ENCODE data around the gene VPS8. TPM values are rescaled to one million over a fixed set of nuclear protein-coding genes. Genes with fewer than 3 reads are reported as not detected.

The VPS8 gene
- total RNA-seq, 2 donors from 2014 or later, result 39.2 to 52.7 TPM

DNA sequence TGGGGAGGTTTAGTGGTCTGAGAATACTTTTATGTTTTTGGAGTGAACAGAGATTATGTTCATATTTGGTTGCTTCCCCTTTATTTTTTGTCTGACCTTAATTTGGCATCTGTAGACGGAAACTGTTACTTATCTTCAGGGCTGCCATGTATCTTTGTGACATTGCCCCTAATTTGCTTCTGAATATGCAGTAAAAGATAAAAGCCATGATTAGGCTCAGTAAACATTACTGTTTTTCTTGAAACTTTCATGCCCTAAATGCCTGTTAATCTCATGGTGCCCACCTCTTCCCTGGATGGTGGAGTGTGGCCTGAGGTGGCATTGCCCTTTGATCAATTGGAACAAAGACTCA is 234.2 kb downstream of the VPS8 start:
- H3K27me3 ChIP-seq, result no peaks in the 10 kb centered on the region
- intact Hi-C loops (cut with DNase I), result no loop called here
- no peak overlapping the region for H3K4me3 ChIP-seq
- H3K36me3 ChIP-seq (replicated peaks in 1 of 2; ENCODE audit: insufficient read depth in 1 of 2, low read depth in 2 of 2), result no peaks in the 10 kb centered on the region
- no peaks in the 10 kb centered on the region for H3K4me1 ChIP-seq
- TF ChIP-seq POLR2A (IDR thresholded peaks at IDR 0.05), result no peak
- TF ChIP-seq, protein P1, sequence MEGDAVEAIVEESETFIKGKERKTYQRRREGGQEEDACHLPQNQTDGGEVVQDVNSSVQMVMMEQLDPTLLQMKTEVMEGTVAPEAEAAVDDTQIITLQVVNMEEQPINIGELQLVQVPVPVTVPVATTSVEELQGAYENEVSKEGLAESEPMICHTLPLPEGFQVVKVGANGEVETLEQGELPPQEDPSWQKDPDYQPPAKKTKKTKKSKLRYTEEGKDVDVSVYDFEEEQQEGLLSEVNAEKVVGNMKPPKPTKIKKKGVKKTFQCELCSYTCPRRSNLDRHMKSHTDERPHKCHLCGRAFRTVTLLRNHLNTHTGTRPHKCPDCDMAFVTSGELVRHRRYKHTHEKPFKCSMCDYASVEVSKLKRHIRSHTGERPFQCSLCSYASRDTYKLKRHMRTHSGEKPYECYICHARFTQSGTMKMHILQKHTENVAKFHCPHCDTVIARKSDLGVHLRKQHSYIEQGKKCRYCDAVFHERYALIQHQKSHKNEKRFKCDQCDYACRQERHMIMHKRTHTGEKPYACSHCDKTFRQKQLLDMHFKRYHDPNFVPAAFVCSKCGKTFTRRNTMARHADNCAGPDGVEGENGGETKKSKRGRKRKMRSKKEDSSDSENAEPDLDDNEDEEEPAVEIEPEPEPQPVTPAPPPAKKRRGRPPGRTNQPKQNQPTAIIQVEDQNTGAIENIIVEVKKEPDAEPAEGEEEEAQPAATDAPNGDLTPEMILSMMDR (IDR thresholded peaks at IDR 0.05), result no peak
- peak overlapping the region in 1 of 4 donors; percentile 16 for H3K27ac ChIP-seq
- WGBS, 2 donors, result 27 to 50% methylated on average over 1 of the region's 1 CpG
- ATAC-seq, result no peak
- no peaks in the 10 kb centered on the region for H3K9me3 ChIP-seq
- DNase-seq, result no peak

DNA sequence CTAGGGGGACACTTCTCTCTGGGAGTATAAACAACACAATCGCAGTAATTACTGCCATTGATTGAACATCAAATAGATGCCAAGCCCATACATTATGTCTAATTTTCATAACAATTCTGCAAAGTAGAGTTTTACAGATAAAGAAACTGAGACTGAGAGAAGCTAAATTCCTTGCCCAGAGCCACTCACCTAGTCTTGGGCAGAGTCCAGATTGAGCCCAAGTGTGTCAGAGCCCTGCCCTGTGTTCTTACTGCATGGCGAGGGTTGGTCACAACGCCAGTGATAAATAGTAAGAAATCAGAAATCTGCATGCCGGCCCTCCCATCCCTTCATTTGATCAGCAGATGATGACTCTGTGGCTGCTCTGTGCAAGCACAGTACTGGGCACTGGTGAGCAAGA is 234.6 kb downstream of the VPS8 start:
- H3K4me3 ChIP-seq, result no peak overlapping the region
- no peaks in the 10 kb centered on the region for H3K27me3 ChIP-seq
- H3K27ac ChIP-seq, result peak overlapping the region in 1 of 4 donors; percentile 16
- intact Hi-C loops (cut with DNase I), result no loop called here
- H3K4me1 ChIP-seq, result no peaks in the 10 kb centered on the region
- DNase-seq (no peak), ATAC-seq (no peak)
- WGBS, 2 donors, result 93% methylated on average over 4 of the region's 4 CpGs
- no peaks in the 10 kb centered on the region for H3K36me3 ChIP-seq (replicated peaks in 1 of 2; ENCODE audit: insufficient read depth in 1 of 2, low read depth in 2 of 2)
- TF ChIP-seq, protein P1 (IDR thresholded peaks at IDR 0.05), result no peak
- TF ChIP-seq POLR2A (IDR thresholded peaks at IDR 0.05), result no peak
- H3K9me3 ChIP-seq, result no peaks in the 10 kb centered on the region

- TF ChIP-seq, protein P1 (IDR thresholded peaks at IDR 0.05), result no peak
- TF ChIP-seq POLR2A (IDR thresholded peaks at IDR 0.05), result no peak
- no peak for ATAC-seq
- Histone ChIP-seq H3K4me1 (no peaks in the 10 kb centered on the region), H3K4me3 (no peak overlapping the region), H3K9me3 (no peaks in the 10 kb centered on the region), H3K36me3 (replicated peaks in 1 of 2; ENCODE audit: insufficient read depth in 1 of 2, low read depth in 2 of 2) (no peaks in the 10 kb centered on the region), H3K27ac (no peak overlapping the region), H3K27me3 (no peaks in the 10 kb centered on the region)
- 92 to 95% methylated on average over 4 of the region's 4 CpGs for WGBS, 2 donors
- intact Hi-C loops (cut with DNase I), result no loop called here
- no peak for DNase-seq
These were observed 237.7 kb downstream of the VPS8 start for GRCh38 chr3:185049710-185050109.

DNA sequence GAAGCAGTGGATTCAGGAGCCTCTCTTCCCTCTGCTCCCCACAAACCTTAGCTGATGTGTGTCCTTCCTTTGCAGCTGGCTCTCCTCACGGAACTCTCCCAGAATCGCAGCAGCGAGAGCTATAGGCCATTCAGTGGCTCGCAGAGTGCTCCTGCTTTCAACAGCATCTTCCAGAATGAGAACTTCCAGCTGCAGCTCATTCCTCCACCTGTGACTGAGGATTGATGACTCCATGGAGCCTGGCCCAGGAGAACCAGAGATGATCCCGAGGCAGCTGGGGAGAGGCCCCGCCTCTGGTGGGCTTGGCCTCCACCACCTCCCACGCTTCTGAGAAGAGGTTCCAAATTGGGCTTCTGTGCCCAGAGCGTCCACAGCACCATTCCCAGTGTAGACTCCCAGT is 239.8 kb downstream of the VPS8 start:
- intact Hi-C loops (cut with DNase I), result no loop called here
- WGBS, 2 donors, result 83 to 94% methylated on average over 7 of the region's 8 CpGs
- DNase-seq, result no peak
- no peak overlapping the region for H3K27ac ChIP-seq
- no peak for ATAC-seq
- TF ChIP-seq POLR2A (IDR thresholded peaks at IDR 0.05), result no peak
- TF ChIP-seq, protein P1 (IDR thresholded peaks at IDR 0.05), result no peak
- no peaks in the 10 kb centered on the region for H3K9me3 ChIP-seq
- no peak overlapping the region for H3K4me3 ChIP-seq
- H3K27me3 ChIP-seq, result no peaks in the 10 kb centered on the region
- no peaks in the 10 kb centered on the region for H3K36me3 ChIP-seq (replicated peaks in 1 of 2; ENCODE audit: insufficient read depth in 1 of 2, low read depth in 2 of 2)
- H3K4me1 ChIP-seq, result no peaks in the 10 kb centered on the region

- DNase-seq, result no peak
- no peak for ATAC-seq
- Histone ChIP-seq H3K9me3 (no peaks in the 10 kb centered on the region), H3K27me3 (no peaks in the 10 kb centered on the region), H3K4me1 (no peaks in the 10 kb centered on the region), H3K36me3 (replicated peaks in 1 of 2; ENCODE audit: insufficient read depth in 1 of 2, low read depth in 2 of 2) (no peaks in the 10 kb centered on the region), H3K27ac (no peak overlapping the region), H3K4me3 (no peak overlapping the region)
- intact Hi-C loops (cut with DNase I), result no loop called here
- 88 to 93% methylated on average over 6 of the region's 6 CpGs for WGBS, 2 donors
- TF ChIP-seq, protein P1 (IDR thresholded peaks at IDR 0.05), result no peak
- TF ChIP-seq POLR2A (IDR thresholded peaks at IDR 0.05), result no peak
These were observed 240.7 kb downstream of the VPS8 start for GRCh38 chr3:185052631-185053030.

Data from body of pancreas (tissue), 4 donors.